Activated CD8-positive, alpha-beta T cell treated with anti-CD3 and anti-CD28 coated beads, Interleukin-2, amount 10 ng/mL, durations not matched to agents 7 days and 5 days (primary cell): ENCODE measurements around the gene YEATS2. TPM values are rescaled to one million over a fixed set of nuclear protein-coding genes. Genes with fewer than 3 reads are reported as not detected.
A peak's percentile ranks its signal among the peaks of the same experiment; 100 is the strongest.
"Not testable (repeated sequence)": the region's sequence is repeated elsewhere in the genome, so short reads cannot be mapped to it uniquely, and the experiment has no call there.

Source experiments
- ATAC-seq: fragments of 150-1000 bp; cut with Tn5 transposase; one replicate; pipeline ENCODE4 v1.10.0; 2021; ENCODE audit warnings: moderate library complexity
- CTCF ChIA-PET: fragments of 350-600 bp; sonication (Branson Sonifier 250); formaldehyde crosslinking; loops from one replicate; lab custom pipeline; 2021; ENCODE audit warnings: antibody characterized with exemption; lab: Charles Lee
- POLR2A ChIA-PET: fragments of 350-600 bp; sonication (Branson Sonifier 250); formaldehyde crosslinking; loops from one replicate; lab custom pipeline; 2021; ENCODE audit warnings: antibody characterized with exemption; lab: Charles Lee
- DNase-seq: peaks from one replicate; pipeline ENCODE4 v3.0.0-alpha.2; 2020
- H3K27ac Mint-ChIP-seq: one replicate; pipeline ENCODE4 v1.8.0; 2021; ENCODE audit warnings: mild to moderate bottlenecking, mixed read lengths
- H3K27me3 Mint-ChIP-seq: one replicate; pipeline ENCODE4 v1.8.0; 2021; ENCODE audit warnings: low read depth, mixed read lengths
- H3K36me3 Mint-ChIP-seq: one replicate; pipeline ENCODE4 v1.8.0; 2021; ENCODE audit warnings: low read depth, mixed read lengths
- H3K4me1 Mint-ChIP-seq: one replicate; pipeline ENCODE4 v1.8.0; 2021; ENCODE audit warnings: low read depth, mixed read lengths
- H3K4me3 Mint-ChIP-seq: one replicate; pipeline ENCODE4 v1.8.0; 2021; ENCODE audit warnings: mild to moderate bottlenecking, mixed read lengths
- H3K9me3 Mint-ChIP-seq: one replicate; pipeline ENCODE4 v1.8.0; 2022; ENCODE audit warnings: mixed read lengths; ENCODE audit not compliant: insufficient read depth
- total RNA-seq, 2 experiments: library from RNA; stranded (reverse); gene quantifications; one replicate each; pipeline ENCODE4 v1.2.3, GENCODE V29; 2021

The YEATS2 gene
- 10 to 100 TPM; 49.3 to 52.6 TPM for total RNA-seq

- ChIA-PET CTCF (interaction anchor here (0.8 to 1.3 kb wide), 8 partner anchors 23 to 228 kb away, joined by 3 to 8 read pairs (median 4); partner anchors contain the start of gene KLHL24), POLR2A (interaction anchor here (0.5 to 4.4 kb wide), 14 partner anchors 9 to 229 kb away, joined by 3 to 47 read pairs (median 4); partner anchors contain the start of genes KLHL24 and KLHL6)
- Mint-ChIP-seq H3K27me3 (no peaks in the 10 kb centered on the region), H3K4me1 (peaks cover 29% of the 10 kb centered on the region), H3K27ac (peak within 1 kb of the TSS; percentile 90), H3K4me3 (peak within 1 kb of the TSS; percentile 84), H3K36me3 (peaks cover 28% of the 10 kb centered on the region), H3K9me3 (no peaks in the 10 kb centered on the region)
- ATAC-seq (peak; percentile 84), DNase-seq (peak; percentile 71)
Measured at GRCh38 chr3:183697610-183698317, at the start of gene YEATS2. TSS of gene YEATS2 (plus strand) at chr3:183697797. CDS start at chr3:183715163, 17,366 bp downstream.

GRCh38 chr3:183650554-183650953, 47.0 kb upstream of the YEATS2 start:
- Mint-ChIP-seq H3K36me3 (peaks cover 33% of the 10 kb centered on the region), H3K27me3 (no peaks in the 10 kb centered on the region), H3K4me3 (no peak overlapping the region), H3K4me1 (no peaks in the 10 kb centered on the region), H3K27ac (no peak overlapping the region), H3K9me3 (peaks cover 53% of the 10 kb centered on the region)
- ChIA-PET POLR2A (no interaction called here), CTCF (interaction anchor here (1.3 kb wide), 1 partner anchor 13 kb away, joined by 3 read pairs; no protein-coding TSS in a partner anchor)
- no peak for ATAC-seq
- DNase-seq, result no peak

- H3K36me3 Mint-ChIP-seq, result peaks cover 40% of the 10 kb centered on the region
- peaks cover 54% of the 10 kb centered on the region for H3K9me3 Mint-ChIP-seq
- POLR2A ChIA-PET, result no interaction called here
- H3K27me3 Mint-ChIP-seq, result no peaks in the 10 kb centered on the region
- no peak overlapping the region for H3K4me3 Mint-ChIP-seq
- no peak for DNase-seq
- H3K27ac Mint-ChIP-seq, result no peak overlapping the region
- no peaks in the 10 kb centered on the region for H3K4me1 Mint-ChIP-seq
- no peak for ATAC-seq
- CTCF ChIA-PET, result no interaction called here
Measured at GRCh38 chr3:183653209-183654064, 44.2 kb upstream of the YEATS2 start.

- H3K36me3 Mint-ChIP-seq, result peaks cover 43% of the 10 kb centered on the region
- no peak for DNase-seq
- no peak for ATAC-seq
- CTCF ChIA-PET, result interaction anchor here (0.7 kb wide), 1 partner anchor 14 kb away, joined by 3 read pairs; no protein-coding TSS in a partner anchor
- POLR2A ChIA-PET, result no interaction called here
- peaks cover 53% of the 10 kb centered on the region for H3K9me3 Mint-ChIP-seq
- H3K4me1 Mint-ChIP-seq, result peaks cover 1% of the 10 kb centered on the region
- H3K27ac Mint-ChIP-seq, result no peak overlapping the region
- H3K4me3 Mint-ChIP-seq, result no peak overlapping the region
- H3K27me3 Mint-ChIP-seq, result no peaks in the 10 kb centered on the region
Measured at GRCh38 chr3:183654727-183655126, 42.9 kb upstream of the YEATS2 start.

- Mint-ChIP-seq H3K4me1 (peaks cover 1% of the 10 kb centered on the region), H3K27me3 (no peaks in the 10 kb centered on the region), H3K27ac (no peak overlapping the region), H3K36me3 (peaks cover 20% of the 10 kb centered on the region), H3K9me3 (peaks cover 4% of the 10 kb centered on the region), H3K4me3 (no peak overlapping the region)
- CTCF ChIA-PET, result interaction anchor here (0.9 kb wide), 1 partner anchor 104 kb away, joined by 3 read pairs; no protein-coding TSS in a partner anchor
- DNase-seq, result no peak
- ATAC-seq, result no peak
- POLR2A ChIA-PET, result no interaction called here
Measured at GRCh38 chr3:183662099-183662498, 35.5 kb upstream of the YEATS2 start.

- Mint-ChIP-seq H3K4me3 (no peak overlapping the region), H3K36me3 (peaks cover 13% of the 10 kb centered on the region), H3K27me3 (no peaks in the 10 kb centered on the region), H3K4me1 (no peaks in the 10 kb centered on the region), H3K9me3 (no peaks in the 10 kb centered on the region), H3K27ac (no peak overlapping the region)
- ChIA-PET CTCF (no interaction called here), POLR2A (no interaction called here)
- DNase-seq, result no peak
- ATAC-seq, result no peak
Measured at GRCh38 chr3:183664913-183665381, 32.6 kb upstream of the YEATS2 start.

GRCh38 chr3:183680061-183680460, 17.5 kb upstream of the YEATS2 start:
- H3K4me1 Mint-ChIP-seq, result peaks cover 17% of the 10 kb centered on the region
- no peak overlapping the region for H3K27ac Mint-ChIP-seq
- no peaks in the 10 kb centered on the region for H3K36me3 Mint-ChIP-seq
- DNase-seq (no peak), ATAC-seq (no peak)
- H3K27me3 Mint-ChIP-seq, result no peaks in the 10 kb centered on the region
- H3K9me3 Mint-ChIP-seq, result no peaks in the 10 kb centered on the region
- CTCF ChIA-PET, result no interaction called here
- POLR2A ChIA-PET, result no interaction called here
- H3K4me3 Mint-ChIP-seq, result no peak overlapping the region

- Mint-ChIP-seq H3K27ac (no peak overlapping the region), H3K27me3 (no peaks in the 10 kb centered on the region), H3K4me3 (no peak overlapping the region), H3K9me3 (no peaks in the 10 kb centered on the region), H3K36me3 (no peaks in the 10 kb centered on the region), H3K4me1 (peaks cover 12% of the 10 kb centered on the region)
- ChIA-PET CTCF (interaction anchor here (0.6 kb wide), 1 partner anchor 22 kb away, joined by 3 read pairs; no protein-coding TSS in a partner anchor), POLR2A (no interaction called here)
- ATAC-seq, result no peak
- no peak for DNase-seq
Measured at GRCh38 chr3:183687705-183688104, 9.9 kb upstream of the YEATS2 start.

- Mint-ChIP-seq H3K9me3 (no peaks in the 10 kb centered on the region), H3K27me3 (no peaks in the 10 kb centered on the region), H3K27ac (no peak overlapping the region), H3K4me3 (no peak overlapping the region), H3K4me1 (peaks cover 5% of the 10 kb centered on the region), H3K36me3 (no peaks in the 10 kb centered on the region)
- POLR2A ChIA-PET, result interaction anchor here (1.1 kb wide), 1 partner anchor 9 kb away, joined by 8 read pairs; the partner anchor contains the start of gene YEATS2
- ATAC-seq (no peak), DNase-seq (no peak)
- CTCF ChIA-PET, result no interaction called here
Measured at GRCh38 chr3:183688874-183689273, 8.7 kb upstream of the YEATS2 start.

- CTCF ChIA-PET, DNase-seq, H3K27me3 Mint-ChIP-seq, POLR2A ChIA-PET, ATAC-seq, H3K4me3 Mint-ChIP-seq, H3K36me3 Mint-ChIP-seq, H3K4me1 Mint-ChIP-seq, H3K9me3 Mint-ChIP-seq, H3K27ac Mint-ChIP-seq: not testable (repeated sequence)
Measured at GRCh38 chr3:183689621-183690020, 8.0 kb upstream of the YEATS2 start.

GRCh38 chr3:183690402-183690995, 7.1 kb upstream of the YEATS2 start:
- POLR2A ChIA-PET, result interaction anchor here (0.6 kb wide), 1 partner anchor 136 kb away, joined by 3 read pairs; no protein-coding TSS in a partner anchor
- Mint-ChIP-seq H3K27ac (no peak overlapping the region), H3K4me1 (no peaks in the 10 kb centered on the region), H3K9me3 (no peaks in the 10 kb centered on the region), H3K27me3 (no peaks in the 10 kb centered on the region), H3K4me3 (no peak overlapping the region), H3K36me3 (no peaks in the 10 kb centered on the region)
- DNase-seq, result no peak
- ATAC-seq, result no peak
- CTCF ChIA-PET, result no interaction called here
